IPS-NIHi7 (cell line): ENCODE results near the gene PTPRT.

Experiments
- DNase-seq: peaks from one replicate; pipeline ENCODE4 v3.0.0; 2012; ENCODE audit warnings: mixed read lengths; ENCODE audit errors: extremely low spot score

Gene PTPRT

DNA sequence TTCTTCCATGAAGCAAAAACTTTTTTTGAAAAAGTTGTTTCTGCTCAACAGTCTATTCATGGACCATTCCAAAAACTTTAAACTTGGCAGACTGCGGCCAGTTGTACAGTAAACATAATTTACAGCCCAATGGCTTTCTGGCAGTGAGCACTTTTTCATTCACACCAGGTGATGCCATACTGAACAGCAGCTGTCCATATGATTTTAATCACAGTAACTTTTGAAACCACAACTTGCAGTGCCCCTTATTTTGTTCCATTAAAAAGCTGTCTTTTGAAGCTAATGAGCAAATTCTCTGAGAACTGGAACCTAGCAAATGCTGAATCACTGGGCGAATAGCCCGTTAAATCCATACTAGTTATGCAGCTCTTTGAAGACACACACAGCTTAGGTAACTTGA is 576.6 kb downstream of the PTPRT start:
- DNase-seq, result no peak

DNA sequence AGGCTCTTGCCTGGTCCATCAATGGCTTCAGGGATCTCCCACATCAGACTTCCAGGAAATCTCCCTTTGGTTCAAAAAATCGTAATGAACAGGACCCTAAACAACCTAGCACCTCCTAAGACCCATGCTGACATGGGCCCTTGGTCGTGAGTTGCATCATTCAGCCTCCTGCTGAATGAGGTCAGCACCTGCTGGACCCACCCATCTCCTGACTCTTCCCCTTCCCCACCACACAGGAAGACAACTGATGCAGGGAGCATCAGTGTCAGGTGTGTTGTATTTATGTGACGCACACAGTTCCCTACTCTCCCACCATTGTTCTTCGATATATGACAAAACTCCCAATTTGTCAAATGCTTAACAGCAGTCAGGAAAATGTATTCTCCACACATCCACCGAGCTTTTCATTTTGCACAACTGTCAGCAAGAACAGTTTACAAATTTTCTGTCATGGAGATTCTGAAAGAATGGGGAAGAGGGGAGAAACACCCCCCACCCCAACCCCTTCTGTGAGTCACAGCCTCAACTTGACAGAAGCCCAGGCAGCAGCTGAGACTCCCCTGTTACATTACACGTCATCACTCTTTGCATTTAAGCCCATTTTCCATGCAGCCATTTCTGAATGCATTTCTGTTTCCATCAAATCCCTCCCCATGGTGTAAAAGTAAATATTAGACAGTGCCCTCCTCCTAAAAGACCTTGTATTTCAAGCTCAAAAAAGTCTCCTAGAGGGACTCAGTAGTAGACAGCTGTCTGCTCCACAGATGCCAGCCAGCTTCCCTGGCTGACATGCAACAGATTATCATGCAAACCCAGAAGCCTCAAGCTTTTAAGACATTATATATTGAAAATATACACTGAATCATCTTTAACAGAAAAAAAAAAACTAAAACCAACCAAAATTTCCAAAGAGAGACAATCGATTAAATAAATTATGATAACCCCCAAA is 577.5 kb downstream of the PTPRT start:
- no peak for DNase-seq

- DNase-seq, result no peak
These were observed 578.3 kb downstream of the PTPRT start for GRCh38 chr20:42611423-42611822.

DNA sequence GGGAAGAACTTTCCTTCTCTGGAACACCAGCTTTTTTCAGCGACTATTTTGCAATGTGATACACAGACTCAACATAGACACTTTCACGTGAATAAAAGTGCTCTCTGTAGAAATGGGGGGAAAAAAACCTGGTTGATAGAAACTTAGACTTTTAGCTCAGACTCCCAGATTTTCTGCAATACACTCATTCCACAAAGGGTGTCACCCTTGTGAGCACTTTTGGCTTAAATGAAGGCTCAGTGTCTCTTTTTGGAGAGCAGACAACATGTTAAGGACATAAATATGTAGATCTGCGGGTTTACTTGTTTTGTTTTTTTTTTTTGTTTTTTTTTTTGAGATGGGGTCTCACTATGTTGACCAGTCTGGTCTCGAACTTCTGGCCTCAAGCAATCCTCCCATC is 579.6 kb downstream of the PTPRT start:
- no peak for DNase-seq

GRCh38 chr20:42609618-42610017 is 580.1 kb downstream of the PTPRT start:
- no peak for DNase-seq

DNA sequence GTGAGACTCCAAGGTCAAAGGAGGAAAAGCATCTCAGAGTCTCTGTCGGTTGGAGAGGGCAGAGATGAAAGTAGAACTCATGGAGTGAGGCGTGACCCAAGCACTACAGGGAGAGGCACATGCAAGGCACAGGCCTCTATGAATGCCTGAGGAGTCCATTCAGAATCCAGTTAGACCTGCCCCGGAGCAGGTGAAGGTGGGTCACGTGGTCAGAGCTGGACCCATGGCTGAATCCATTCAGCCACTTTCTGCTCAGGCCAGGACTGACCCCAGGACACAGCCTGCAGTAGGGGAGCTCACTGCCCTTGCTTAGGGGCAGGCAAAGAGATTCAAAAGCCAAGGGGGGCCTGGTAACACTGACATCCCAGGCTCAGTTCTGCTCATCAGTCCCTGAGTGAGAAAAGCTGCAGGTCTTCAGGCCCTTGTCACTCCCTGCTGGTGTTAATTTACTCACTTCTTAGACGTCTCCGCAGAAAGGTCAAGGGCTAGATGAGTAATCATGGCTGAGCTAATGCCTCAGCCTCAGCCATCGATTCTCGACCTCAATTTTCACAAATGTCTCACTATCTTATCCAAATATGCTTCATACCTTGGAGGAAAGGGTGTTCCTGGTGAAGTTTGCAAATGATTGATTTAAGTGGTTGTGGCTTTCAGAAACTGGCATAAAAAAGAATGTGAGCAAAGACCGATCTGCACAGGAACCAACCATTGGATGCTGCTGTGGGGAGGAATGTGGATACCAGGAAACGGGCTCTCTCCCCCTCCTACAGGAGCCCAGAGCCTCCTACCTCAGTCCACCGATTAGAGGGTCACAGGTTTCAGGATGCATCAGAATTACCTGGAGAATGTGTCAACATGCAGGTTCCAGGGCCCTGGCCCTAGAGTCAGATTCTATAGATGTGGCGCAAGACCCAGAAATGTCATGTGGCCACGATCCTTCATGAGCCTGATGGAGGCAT is 584.4 kb downstream of the PTPRT start:
- no peak for DNase-seq

DNA sequence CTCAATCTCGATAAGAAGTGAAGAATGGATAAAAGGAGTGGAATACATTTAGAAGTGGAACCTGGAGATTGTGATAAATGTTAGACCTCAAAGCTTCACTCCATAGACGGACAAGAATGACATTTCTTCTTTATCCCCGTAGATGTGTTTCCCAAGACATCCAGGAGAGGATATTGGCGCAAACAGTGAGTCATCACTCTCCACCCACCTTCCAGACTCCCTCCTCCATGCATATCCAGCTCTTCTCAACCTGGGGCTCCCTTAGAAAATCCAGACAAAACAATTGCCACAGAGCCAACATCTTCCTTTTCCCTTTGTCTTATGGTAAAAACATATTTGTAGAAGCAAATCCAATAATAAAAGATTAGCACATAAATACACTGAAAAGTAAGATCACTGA is 586.1 kb downstream of the PTPRT start:
- DNase-seq, result no peak

DNA sequence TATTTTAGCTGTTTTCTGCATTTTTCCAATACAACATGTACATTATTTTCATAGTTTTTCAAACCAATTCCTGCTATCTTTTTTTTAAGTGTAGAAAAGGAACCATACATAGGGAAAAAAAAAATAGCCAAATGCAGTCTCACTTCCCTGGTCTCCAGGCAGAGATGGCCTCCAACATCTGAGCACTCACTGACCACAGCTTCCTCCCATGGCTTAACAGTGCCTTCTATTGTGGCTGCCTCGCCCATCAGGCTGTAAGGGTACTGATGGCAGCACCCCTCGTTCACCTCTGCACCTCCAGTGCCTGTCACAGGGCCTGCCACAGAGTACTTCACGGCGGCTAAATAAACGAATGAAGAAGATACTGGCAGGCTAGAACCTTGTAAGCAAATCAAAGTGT is 591.1 kb downstream of the PTPRT start:
- no peak for DNase-seq

- DNase-seq, result no peak
These were observed 594.1 kb downstream of the PTPRT start for GRCh38 chr20:42595625-42596024.

DNA sequence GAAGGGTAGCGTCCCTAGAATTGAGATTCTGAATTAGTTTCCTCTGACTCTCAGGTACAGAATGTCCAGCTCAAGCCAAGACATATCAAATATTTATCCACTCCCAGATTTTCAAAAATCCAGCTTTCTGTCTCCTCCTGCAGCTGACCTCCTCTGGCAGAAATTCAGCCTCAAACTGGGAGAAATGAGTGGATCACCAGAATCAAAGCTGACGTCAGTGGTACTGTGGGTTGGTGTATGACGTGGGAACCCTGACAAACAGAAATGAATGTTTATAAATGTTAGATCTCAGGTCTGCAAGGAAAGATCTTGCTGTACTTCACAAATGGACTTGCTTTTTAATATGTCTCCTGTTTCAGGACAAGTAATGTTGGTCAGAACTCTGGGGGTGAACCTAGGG is 595.0 kb downstream of the PTPRT start:
- no peak for DNase-seq

DNA sequence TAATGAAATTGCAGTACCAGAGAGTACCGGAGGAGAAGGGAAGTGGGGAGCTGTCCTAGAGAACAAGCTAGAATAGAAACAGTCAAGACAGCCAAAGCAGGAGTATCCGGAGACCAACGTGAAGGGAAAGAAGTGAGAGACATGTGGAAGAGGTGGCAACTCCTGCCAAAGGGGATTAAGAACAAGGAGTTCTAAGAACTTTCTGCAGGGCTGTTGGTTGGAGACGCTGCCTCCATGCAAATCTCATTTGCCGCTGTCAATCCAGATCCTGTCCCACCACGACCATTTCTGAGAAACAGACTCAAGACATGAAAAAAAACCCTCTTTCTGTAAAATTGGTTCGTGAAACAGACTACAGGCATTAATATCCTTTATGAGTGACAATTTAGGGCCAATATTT is 595.7 kb downstream of the PTPRT start:
- DNase-seq, result no peak

GRCh38 chr20:42589976-42590639 is 599.6 kb downstream of the PTPRT start:
- no peak for DNase-seq

DNA sequence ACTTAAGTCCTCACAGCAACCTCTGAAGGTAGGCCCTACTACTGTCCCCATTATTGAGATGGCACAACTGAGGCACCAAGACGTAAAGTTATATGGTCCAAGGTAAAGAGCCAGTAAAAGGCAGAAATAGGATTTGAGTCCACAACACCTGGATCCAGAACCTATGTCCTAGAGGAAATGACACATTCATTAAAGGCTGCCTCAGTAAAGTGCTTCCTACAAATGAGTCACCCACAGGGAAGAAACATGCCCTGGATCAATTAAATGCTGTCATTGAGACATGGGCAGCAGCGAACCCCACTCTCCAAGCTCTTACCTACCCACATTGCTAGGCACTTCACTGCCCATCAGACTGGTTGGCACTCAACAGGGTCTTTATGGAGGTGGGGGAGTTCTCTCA is 600.9 kb downstream of the PTPRT start:
- no peak for DNase-seq

- no peak for DNase-seq
These were observed 602.3 kb downstream of the PTPRT start for GRCh38 chr20:42587427-42587826.

GRCh38 chr20:42581311-42581710 is 608.4 kb downstream of the PTPRT start:
- no peak for DNase-seq

DNA sequence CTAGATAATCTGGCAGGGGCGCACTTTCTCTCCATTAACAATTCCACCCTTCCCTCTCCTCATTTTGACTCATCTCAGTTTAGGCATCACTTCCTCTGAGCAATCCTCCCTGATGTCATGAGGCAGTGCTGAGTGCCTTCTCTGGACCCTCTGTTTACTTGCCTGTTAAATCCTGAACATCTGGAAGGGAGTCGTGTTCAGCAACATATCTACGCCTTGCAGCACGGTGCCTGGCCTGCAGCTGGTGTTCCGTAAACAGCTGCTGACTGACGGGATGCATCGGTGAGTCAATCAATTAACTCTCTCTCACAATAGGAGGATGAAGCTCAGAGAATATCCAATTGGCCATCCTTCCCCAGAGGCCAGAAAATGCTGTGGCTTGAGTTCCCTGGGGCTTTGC is 613.5 kb downstream of the PTPRT start:
- DNase-seq, result no peak

- DNase-seq, result no peak
These were observed 617.2 kb downstream of the PTPRT start for GRCh38 chr20:42572320-42573016.

GRCh38 chr20:42567409-42567808 is 622.3 kb downstream of the PTPRT start:
- DNase-seq, result no peak

- DNase-seq, result no peak
These were observed 624.3 kb downstream of the PTPRT start for GRCh38 chr20:42565235-42565995.

GRCh38 chr20:42559665-42560064 is 630.0 kb downstream of the PTPRT start:
- DNase-seq, result no peak

DNA sequence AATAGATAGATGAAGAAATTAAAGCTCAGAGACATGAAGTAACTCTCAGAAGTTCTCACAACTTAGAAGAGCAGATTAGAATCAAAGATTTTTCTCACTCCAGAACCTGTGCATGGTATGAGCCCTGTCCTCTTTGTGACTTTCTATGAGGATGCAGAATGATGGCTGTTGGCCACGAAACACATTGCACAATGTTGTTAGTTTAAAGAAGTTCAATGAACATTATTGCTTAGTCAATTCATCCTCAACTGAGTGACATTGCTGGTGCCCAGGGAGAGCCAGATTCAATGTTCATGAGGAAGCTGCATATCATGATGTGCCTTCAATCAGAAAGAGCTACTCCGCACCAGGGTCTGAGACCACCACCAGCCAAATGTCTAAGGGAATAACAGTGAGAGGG is 633.1 kb downstream of the PTPRT start:
- DNase-seq, result no peak
